DND-41 (cell line): Measurements from ENCODE around the gene CTSW.

ENCODE experiments used
- ATAC-seq: fragments of 200-7000 bp; cut with Tn5 transposase; 3 replicates; pipeline ENCODE4 v1.9.1; 2021; ENCODE audit warnings: low read depth; ENCODE audit not compliant: insufficient read depth
- DNase-seq: peaks from one replicate; pipeline ENCODE4 v3.0.0-alpha.2; 2020
- H2AFZ ChIP-seq: 2 replicates; pipeline ENCODE4 v1.6.0; 2012; ENCODE audit warnings: low read depth, low read length
- H3K27ac ChIP-seq: 2 replicates; pipeline ENCODE4 v1.5.1; 2012; ENCODE audit warnings: low read length, inconsistent platforms
- H3K27me3 ChIP-seq: fragments of 200-600 bp; sonication (generic); 2 replicates; pipeline ENCODE4 v1.6.0; 2012; ENCODE audit warnings: low read length, mild to moderate bottlenecking, inconsistent platforms; ENCODE audit not compliant: insufficient read depth, poor library complexity
- H3K36me3 ChIP-seq: 2 replicates; pipeline ENCODE4 v1.5.1; 2012; ENCODE audit warnings: low read length, inconsistent platforms; ENCODE audit not compliant: insufficient read depth
- H3K4me1 ChIP-seq: 2 replicates; pipeline ENCODE4 v1.5.1; 2012; ENCODE audit warnings: mild to moderate bottlenecking, low read length; ENCODE audit not compliant: insufficient read depth
- H3K4me2 ChIP-seq: 2 replicates; pipeline ENCODE4 v1.6.0; 2012; ENCODE audit warnings: mild to moderate bottlenecking, moderate library complexity, low read length, inconsistent platforms; ENCODE audit not compliant: insufficient read depth
- H3K4me3 ChIP-seq, 2 experiments: fragments of 200-600 bp in 1 of 2; shearing (Covaris generic) in 1 of 2; 2 replicates each; pipeline ENCODE4 v1.5.1; 2012 to 2016; ENCODE audit warnings: inconsistent platforms in 2 of 2, low read length in 2 of 2, mild to moderate bottlenecking in 2 of 2, low read depth in 1 of 2, moderate library complexity in 1 of 2
- H3K79me2 ChIP-seq: 2 replicates; pipeline ENCODE4 v1.6.0; 2012; ENCODE audit warnings: low read length, inconsistent platforms; ENCODE audit not compliant: insufficient read depth
- H3K9ac ChIP-seq: 2 replicates; pipeline ENCODE4 v1.6.0; 2012; ENCODE audit warnings: low read depth, mild to moderate bottlenecking, inconsistent platforms, low read length, moderate library complexity
- H3K9me3 ChIP-seq: 2 replicates; pipeline ENCODE4 v1.5.1; 2012; ENCODE audit warnings: low read length, moderate library complexity, mild to moderate bottlenecking, inconsistent platforms; ENCODE audit not compliant: insufficient read depth, severe bottlenecking
- H4K20me1 ChIP-seq: 2 replicates; pipeline ENCODE4 v1.6.0; 2012; ENCODE audit warnings: low read length; ENCODE audit not compliant: insufficient read depth
- CTCF ChIP-seq: IDR thresholded peaks from 2 replicates; pipeline ENCODE4 v1.5.1; 2012; ENCODE audit warnings: borderline replicate concordance, low read length, moderate library complexity, mild to moderate bottlenecking; ENCODE audit not compliant: poor library complexity, severe bottlenecking; ENCODE audit errors: extremely low read depth
- EZH2 ChIP-seq: IDR thresholded peaks from 3 replicates; pipeline ENCODE4 v1.6.1; 2012; ENCODE audit warnings: borderline replicate concordance, low read depth, mild to moderate bottlenecking, moderate library complexity, low read length, inconsistent platforms; ENCODE audit not compliant: severe bottlenecking

CTSW gene

GRCh38 chr11:65864706-65865471 lies 14.7 kb upstream of the CTSW start:
- H3K4me1 ChIP-seq: peaks cover 33% of the 10 kb centered on the region
- DNase-seq (no peak), ATAC-seq (no peak)
- H3K4me2 ChIP-seq: peak overlapping the region; percentile 5; the same call in 1 of the 2 replicates
- H3K36me3 ChIP-seq: peaks cover 68% of the 10 kb centered on the region
- no peaks in the 10 kb centered on the region for H3K9me3 ChIP-seq
- no peak overlapping the region for H3K9ac ChIP-seq
- no peak overlapping the region for H3K4me3 ChIP-seq
- no peaks in the 10 kb centered on the region for H3K27me3 ChIP-seq
- no peak overlapping the region for H3K27ac ChIP-seq
- no peak overlapping the region for H2AFZ ChIP-seq
- no peak for TF ChIP-seq EZH2
- TF ChIP-seq CTCF: no peak
- H3K79me2 ChIP-seq: peaks cover 33% of the 10 kb centered on the region
- peaks cover 46% of the 10 kb centered on the region for H4K20me1 ChIP-seq

- Histone ChIP-seq H3K79me2 (peaks cover 28% of the 10 kb centered on the region), H2AFZ (no peak overlapping the region)
These were observed 14.0 kb upstream of the CTSW start for GRCh38 chr11:65865550-65866172.

DNA sequence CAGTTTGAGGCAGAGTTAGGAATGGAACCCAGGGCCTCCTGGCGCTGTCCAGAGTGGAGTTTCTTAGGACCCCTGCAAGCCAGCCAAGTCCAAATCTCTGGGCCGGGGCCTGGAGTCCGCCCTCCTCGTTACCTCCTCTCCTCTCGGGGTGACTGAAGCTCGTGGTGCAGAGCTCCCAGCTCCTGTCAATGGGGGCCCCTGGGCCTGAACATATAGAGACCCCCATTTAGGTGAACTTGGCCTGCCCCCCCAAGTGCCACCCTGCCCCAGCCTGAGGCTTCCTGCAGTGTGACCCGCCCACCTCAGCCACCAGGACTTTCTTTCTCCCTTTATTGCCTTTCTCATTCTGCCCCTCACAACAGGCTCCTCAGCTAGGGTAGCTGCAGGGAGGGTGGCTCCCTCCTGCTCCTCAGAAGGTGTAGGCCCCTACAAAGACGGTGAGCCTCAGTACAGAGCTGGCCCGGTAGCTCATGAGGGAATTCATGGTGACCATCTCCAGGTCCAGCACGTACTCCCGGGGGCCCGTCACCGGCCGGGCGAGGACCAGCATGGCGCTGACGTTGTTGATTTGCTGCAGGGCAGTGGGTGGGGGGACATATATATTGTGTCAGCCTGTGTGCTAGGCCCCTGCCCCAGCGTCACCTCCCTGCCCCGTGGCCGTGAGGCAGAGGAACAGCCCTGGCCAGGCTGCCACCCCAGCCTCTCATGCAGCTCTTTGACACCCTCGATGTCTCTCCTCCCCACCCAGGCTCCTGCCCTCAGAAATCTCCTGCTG lies 12.9 kb upstream of the CTSW start:
- Histone ChIP-seq H3K36me3 (peaks cover 57% of the 10 kb centered on the region), H3K4me3 (no peak overlapping the region), H4K20me1 (peaks cover 37% of the 10 kb centered on the region), H2AFZ (no peak overlapping the region), H3K9ac (no peak overlapping the region), H3K27me3 (no peaks in the 10 kb centered on the region), H3K4me1 (peaks cover 29% of the 10 kb centered on the region), H3K27ac (no peak overlapping the region), H3K79me2 (peaks cover 18% of the 10 kb centered on the region), H3K4me2 (no peak overlapping the region), H3K9me3 (no peaks in the 10 kb centered on the region)
- ATAC-seq: no peak
- TF ChIP-seq EZH2 (no peak), CTCF (no peak)
- no peak for DNase-seq

More at GRCh38 chr11:65865550-65866172, 14.0 kb upstream of the CTSW start:
- Histone ChIP-seq H3K4me2 (no peak overlapping the region), H3K27me3 (no peaks in the 10 kb centered on the region), H3K36me3 (peaks cover 66% of the 10 kb centered on the region), H4K20me1 (peaks cover 46% of the 10 kb centered on the region), H3K27ac (no peak overlapping the region), H3K4me3 (no peak overlapping the region), H3K9ac (no peak overlapping the region), H3K4me1 (peaks cover 36% of the 10 kb centered on the region), H3K9me3 (no peaks in the 10 kb centered on the region)
- DNase-seq (no peak), ATAC-seq (no peak)
- TF ChIP-seq EZH2 (no peak), CTCF (no peak)
